Left lung (tissue), 10 donors: ENCODE data around the gene CACNA2D3. TPM values are rescaled to one million over a fixed set of nuclear protein-coding genes. Genes with fewer than 3 reads are reported as not detected.

Experiments used
- ATAC-seq: fragments of 200-7000 bp; cut with Tn5 transposase; one replicate; pipeline ENCODE4 v1.9.1; 2020; ENCODE audit warnings: moderate library complexity
- DNase-seq, 4 donors: peaks; one replicate each; pipeline ENCODE4 v3.0.0-alpha.2; 2013 to 2020
- H3K27ac ChIP-seq, 2 donors: fragments of 200-600 bp; sonication (generic) in 1 of 2; one replicate each; pipeline versions ENCODE4 v1.5.0 to v1.8.0; 2020 to 2021
- H3K27me3 ChIP-seq, 2 donors: fragments of 200-600 bp; sonication (generic) in 1 of 2; one replicate each; pipeline versions ENCODE4 v1.5.0 to v1.8.0; 2020 to 2021
- H3K36me3 ChIP-seq, 2 donors: fragments of 200-600 bp; sonication (generic) in 1 of 2; one replicate each; pipeline versions ENCODE4 v1.5.0 to v1.8.0; 2020 to 2021
- H3K4me1 ChIP-seq, 2 donors: fragments of 200-600 bp; one replicate each; pipeline ENCODE4 v1.8.0; 2021
- H3K4me3 ChIP-seq, 2 donors: fragments of 200-600 bp; sonication (generic) in 1 of 2; one replicate each; pipeline versions ENCODE4 v1.5.0 to v1.8.0; 2020 to 2021; ENCODE audit warnings: mild to moderate bottlenecking in 1 of 2
- H3K9me3 ChIP-seq, 2 donors: fragments of 200-600 bp; sonication (generic) in 1 of 2; one replicate each; pipeline versions ENCODE4 v1.5.0 to v1.8.0; 2020 to 2021
- intact Hi-C, 2 donors: fragments of 100-400 bp; cut with DNase I; formaldehyde crosslinking; loops; one replicate each; pipeline versions ENCODE4 v1.11.2 to v1.14.2; 2022
- polyA plus RNA-seq, 6 donors: library from polyadenylated mRNA; unstranded; fragments of 120-200 nt; gene quantifications; one replicate each; pipeline ENCODE4 v1.2.1, GENCODE V29; 2013; ENCODE audit not compliant: insufficient read length in 6 of 6
- total RNA-seq, 2 donors: library from RNA; stranded (reverse); fragmentation: NEBNext Ultra II Directional; extraction: Animal tissue kit (Norgen Biotek cat#: 25700); gene quantifications; one replicate each; pipeline ENCODE4 v1.2.1, GENCODE V29; 2021
- TF ChIP-seq, protein P1 (sequence below), 2 donors: fragments of 200-600 bp; sonication (generic) in 1 of 2; IDR thresholded peaks; one replicate each; pipeline versions ENCODE4 v1.5.0 to v1.8.0; 2021; ENCODE audit warnings: antibody characterized with exemption in 2 of 2
- donor health status: DM: no; HTN: yes; CAD: no.
- donor health status: DM: no; HTN: no; CAD: no.

Gene CACNA2D3
- total and polyA plus RNA-seq, 8 donors, result 1.1 to 2.7 (median 1.5) TPM

DNA sequence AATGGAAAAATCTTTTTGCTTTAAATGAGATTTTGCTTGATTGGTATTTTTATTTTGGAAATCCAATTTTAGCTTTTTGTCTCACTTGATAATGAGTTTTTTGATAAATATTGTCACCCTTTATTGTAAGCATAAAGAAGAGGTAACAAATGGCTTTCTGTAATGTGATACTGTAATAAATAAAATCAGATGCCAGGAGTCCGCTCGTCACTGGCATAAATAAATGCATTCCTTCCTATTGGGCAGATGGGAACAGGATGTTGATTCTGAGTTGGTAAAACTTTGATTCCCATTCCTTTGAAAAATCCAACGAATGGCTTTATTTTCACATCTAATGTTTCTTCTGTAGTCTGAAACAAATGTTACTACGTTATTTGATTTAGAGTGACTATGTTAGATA lies 59.9 kb downstream of the CACNA2D3 start:
- Histone ChIP-seq H3K4me1 (no peaks in the 10 kb centered on the region), H3K4me3 (no peak overlapping the region), H3K27me3 (no peaks in the 10 kb centered on the region), H3K27ac (no peak overlapping the region), H3K36me3 (no peaks in the 10 kb centered on the region), H3K9me3 (no peaks in the 10 kb centered on the region)
- DNase-seq, result no peak
- ATAC-seq, result no peak
- TF ChIP-seq, protein P1, sequence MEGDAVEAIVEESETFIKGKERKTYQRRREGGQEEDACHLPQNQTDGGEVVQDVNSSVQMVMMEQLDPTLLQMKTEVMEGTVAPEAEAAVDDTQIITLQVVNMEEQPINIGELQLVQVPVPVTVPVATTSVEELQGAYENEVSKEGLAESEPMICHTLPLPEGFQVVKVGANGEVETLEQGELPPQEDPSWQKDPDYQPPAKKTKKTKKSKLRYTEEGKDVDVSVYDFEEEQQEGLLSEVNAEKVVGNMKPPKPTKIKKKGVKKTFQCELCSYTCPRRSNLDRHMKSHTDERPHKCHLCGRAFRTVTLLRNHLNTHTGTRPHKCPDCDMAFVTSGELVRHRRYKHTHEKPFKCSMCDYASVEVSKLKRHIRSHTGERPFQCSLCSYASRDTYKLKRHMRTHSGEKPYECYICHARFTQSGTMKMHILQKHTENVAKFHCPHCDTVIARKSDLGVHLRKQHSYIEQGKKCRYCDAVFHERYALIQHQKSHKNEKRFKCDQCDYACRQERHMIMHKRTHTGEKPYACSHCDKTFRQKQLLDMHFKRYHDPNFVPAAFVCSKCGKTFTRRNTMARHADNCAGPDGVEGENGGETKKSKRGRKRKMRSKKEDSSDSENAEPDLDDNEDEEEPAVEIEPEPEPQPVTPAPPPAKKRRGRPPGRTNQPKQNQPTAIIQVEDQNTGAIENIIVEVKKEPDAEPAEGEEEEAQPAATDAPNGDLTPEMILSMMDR (IDR thresholded peaks at IDR 0.05), result no peak
- intact Hi-C loops, result no loop called here

DNA sequence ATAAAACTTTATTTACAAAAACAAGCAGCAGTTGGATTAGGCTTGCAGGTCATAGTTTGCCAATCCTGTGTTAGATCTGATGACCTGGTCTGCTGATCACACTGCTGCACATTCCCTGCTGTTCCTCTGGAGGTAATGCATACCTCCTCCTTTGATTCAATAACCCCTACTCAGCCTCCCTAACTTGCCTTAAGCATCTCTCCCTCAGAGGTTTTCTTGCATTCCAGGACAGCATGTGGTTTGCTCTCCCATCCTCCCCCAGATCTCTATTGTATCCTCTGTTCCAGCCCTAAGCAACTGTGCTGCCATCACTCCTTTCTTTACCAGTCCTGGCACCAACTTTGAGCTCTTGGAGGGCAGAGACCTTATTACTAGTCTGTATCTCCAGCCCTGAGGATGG lies 63.4 kb downstream of the CACNA2D3 start:
- intact Hi-C loops, result no loop called here
- Histone ChIP-seq H3K27me3 (no peaks in the 10 kb centered on the region), H3K36me3 (no peaks in the 10 kb centered on the region), H3K9me3 (no peaks in the 10 kb centered on the region), H3K27ac (no peak overlapping the region), H3K4me1 (no peaks in the 10 kb centered on the region), H3K4me3 (no peak overlapping the region)
- TF ChIP-seq, protein P1 (IDR thresholded peaks at IDR 0.05), result no peak
- ATAC-seq (no peak), DNase-seq (no peak)

DNA sequence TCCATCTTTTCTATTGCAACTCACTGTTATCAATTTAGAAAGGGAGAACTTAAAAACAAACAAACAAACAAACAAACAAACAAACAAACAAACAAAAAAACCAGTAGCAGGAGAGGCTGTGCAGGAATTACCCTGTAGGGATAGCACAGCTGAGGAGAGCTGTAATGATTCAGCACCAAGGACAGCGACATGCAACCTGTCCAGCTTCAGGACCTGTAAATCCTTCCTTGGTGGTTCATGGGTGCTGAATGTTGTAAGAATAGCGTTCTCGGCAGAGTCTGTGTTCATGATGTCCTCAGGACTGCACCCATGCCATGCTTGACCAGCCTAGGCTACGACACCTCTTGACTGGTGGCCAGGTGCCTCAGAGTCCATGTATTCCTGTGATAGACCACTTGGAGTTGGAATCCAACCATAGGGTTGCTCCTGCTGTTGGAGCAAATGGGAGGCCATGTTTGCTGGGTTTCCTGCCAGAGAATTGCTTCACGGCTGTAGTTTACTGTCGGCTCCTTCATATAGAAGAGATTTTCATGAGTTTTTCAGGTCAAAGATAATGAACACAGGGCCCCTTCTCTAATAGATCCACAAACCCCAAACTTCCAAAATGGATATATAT lies 65.9 kb downstream of the CACNA2D3 start:
- peak in 3 of 4 donors; percentile 43 to 83 (median 72) for DNase-seq
- ATAC-seq, result peak; percentile 80

DNA sequence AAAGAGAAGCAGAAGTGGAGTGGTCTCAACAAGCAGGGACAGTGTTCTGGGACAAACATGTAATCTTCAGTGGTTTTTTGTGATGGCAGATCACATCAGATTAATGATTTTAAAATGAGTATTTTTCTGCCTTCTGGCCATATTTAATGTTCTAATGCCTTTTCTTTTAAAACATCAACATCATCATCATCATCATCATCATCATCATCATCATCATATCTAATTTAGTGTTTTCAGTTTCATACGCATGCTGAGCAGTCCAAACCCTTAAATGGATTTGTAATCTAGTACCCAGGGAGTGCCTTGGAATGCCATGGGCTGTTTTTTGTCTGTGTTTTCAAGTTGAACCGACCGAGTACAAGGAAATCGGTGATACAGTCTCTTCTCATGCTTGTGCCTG lies 68.9 kb downstream of the CACNA2D3 start:
- Histone ChIP-seq H3K4me3 (no peak overlapping the region), H3K4me1 (no peaks in the 10 kb centered on the region), H3K36me3 (no peaks in the 10 kb centered on the region), H3K9me3 (no peaks in the 10 kb centered on the region), H3K27ac (no peak overlapping the region), H3K27me3 (no peaks in the 10 kb centered on the region)
- ATAC-seq (no peak), DNase-seq (no peak)
- TF ChIP-seq, protein P1 (IDR thresholded peaks at IDR 0.05), result no peak
- intact Hi-C loops, result no loop called here

More for the DNA sequence above, 65.9 kb downstream of the CACNA2D3 start:
- Histone ChIP-seq H3K27ac (no peak overlapping the region), H3K9me3 (no peaks in the 10 kb centered on the region), H3K36me3 (no peaks in the 10 kb centered on the region), H3K27me3 (no peaks in the 10 kb centered on the region), H3K4me1 (no peaks in the 10 kb centered on the region), H3K4me3 (no peak overlapping the region)
- intact Hi-C loops, result no loop called here
- TF ChIP-seq, protein P1 (IDR thresholded peaks at IDR 0.05), result no peak

DNA sequence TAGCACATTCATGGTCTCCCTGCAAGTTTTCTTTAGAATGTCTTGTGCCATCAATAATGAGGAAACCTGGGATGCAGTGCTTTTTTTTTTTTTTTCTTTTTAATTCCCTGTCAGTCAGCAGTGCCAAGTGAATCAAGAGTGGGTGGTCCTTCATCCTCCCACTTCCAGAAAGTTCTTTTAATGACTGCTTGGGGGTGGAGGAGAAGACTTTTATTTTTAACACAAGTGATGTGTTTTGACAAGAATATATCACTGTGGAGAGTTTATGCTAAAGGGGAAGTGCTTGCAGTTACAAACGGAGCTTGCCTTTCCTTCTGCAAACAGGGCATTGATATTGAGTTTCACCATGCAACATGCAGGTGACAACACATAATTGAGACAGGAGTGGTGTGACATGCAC lies 69.7 kb downstream of the CACNA2D3 start:
- TF ChIP-seq, protein P1 (IDR thresholded peaks at IDR 0.05), result no peak
- ATAC-seq, result no peak
- H3K4me3 ChIP-seq, result no peak overlapping the region
- H3K27ac ChIP-seq, result no peak overlapping the region
- H3K36me3 ChIP-seq, result no peaks in the 10 kb centered on the region
- H3K27me3 ChIP-seq, result no peaks in the 10 kb centered on the region
- no peaks in the 10 kb centered on the region for H3K4me1 ChIP-seq
- no peak for DNase-seq
- no peaks in the 10 kb centered on the region for H3K9me3 ChIP-seq
- intact Hi-C loops, result no loop called here
